ENCODE results near the gene GDF2.

DNA sequence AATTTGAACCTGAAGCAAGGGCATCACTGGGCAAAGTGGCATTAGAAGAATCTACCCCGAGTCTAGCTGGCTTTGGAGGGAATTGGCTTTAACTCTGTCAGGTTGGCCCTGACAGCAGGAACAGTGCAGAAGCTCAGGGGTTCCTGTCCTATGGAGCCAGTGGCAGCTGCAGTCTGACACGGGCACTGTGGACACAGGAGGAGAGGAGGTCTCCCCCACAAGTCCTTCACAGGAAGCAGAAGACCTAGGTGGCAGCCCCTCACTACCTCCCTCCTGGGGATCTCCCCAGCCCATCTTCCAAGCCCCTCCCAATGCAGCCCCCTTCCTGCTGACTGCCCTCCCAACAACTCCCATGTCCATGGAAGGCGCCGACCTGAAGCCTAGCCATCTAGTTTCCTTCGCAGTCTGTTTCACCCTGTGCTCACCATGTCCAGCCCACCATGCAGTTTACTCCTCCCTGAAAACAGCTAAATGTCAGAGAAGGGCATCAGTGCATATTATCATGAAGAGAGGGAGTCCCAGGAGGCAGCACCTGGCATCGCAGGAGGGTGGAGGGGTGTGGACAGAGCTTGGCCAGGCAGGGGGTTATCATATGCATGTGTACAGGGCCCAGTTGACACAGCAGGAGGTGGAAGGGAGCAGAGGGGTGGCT, 40.1 kb upstream of the GDF2 start:
- no peak for TF ChIP-seq POLR2AphosphoS5 (IDR thresholded peaks at IDR 0.05; ENCODE audit: borderline replicate concordance, low read depth, low read length)
- no peak for TF ChIP-seq EZH2 (IDR thresholded peaks at IDR 0.05)
